IPS DF 6.9 (cell line): ENCODE results near the gene GREB1.

ENCODE experiments used
- DNase-seq: peaks from one replicate; pipeline ENCODE4 v3.0.0-alpha.2; 2013; ENCODE audit warnings: low read depth, low spot score
- H3K27ac ChIP-seq: one replicate; pipeline ENCODE4 v1.5.1; 2013; ENCODE audit warnings: low read length, control low read depth
- H3K27me3 ChIP-seq: 2 replicates; pipeline ENCODE4 v1.6.1; 2013; ENCODE audit warnings: mild to moderate bottlenecking, low read length; ENCODE audit not compliant: control insufficient read depth, insufficient read depth
- H3K36me3 ChIP-seq: 2 replicates; pipeline ENCODE4 v1.6.1; 2013; ENCODE audit warnings: low read length; ENCODE audit not compliant: control insufficient read depth, insufficient read depth
- H3K4me1 ChIP-seq: 2 replicates; pipeline ENCODE4 v1.6.1; 2013; ENCODE audit warnings: low read length; ENCODE audit not compliant: control insufficient read depth, insufficient read depth
- H3K4me3 ChIP-seq: 2 replicates; pipeline ENCODE4 v1.5.1; 2013; ENCODE audit warnings: mild to moderate bottlenecking, low read length
- H3K9me3 ChIP-seq: 2 replicates; pipeline ENCODE4 v1.6.1; 2013; ENCODE audit warnings: low read length, inconsistent platforms; ENCODE audit not compliant: control insufficient read depth, insufficient read depth
- WGBS: extraction: QIAGEN DNeasy Blood & Tissue Kit; methylation state at CpG from one replicate; pipeline ENCODE4 v1.1.7; 2013; ENCODE audit warnings: mixed read lengths, missing lambda C conversion rate; ENCODE audit not compliant: insufficient read length, insufficient coverage; 5-methylcytosine and 5-hydroxymethylcytosine counted together

GREB1 gene

GRCh38 chr2:11533278-11534070 is at the start of gene GREB1:
Gene GREB1 (plus strand): TSS chr2:11534045. CDS start chr2:11556615, 22,570 bp downstream.
- Histone ChIP-seq H3K4me1 (peaks cover 4% of the 10 kb centered on the region), H3K9me3 (no peaks in the 10 kb centered on the region), H3K36me3 (no peaks in the 10 kb centered on the region), H3K27me3 (no peaks in the 10 kb centered on the region), H3K27ac (no peak within 1 kb of the TSS), H3K4me3 (no peak within 1 kb of the TSS)
- WGBS = no CpG with 5 or more reads among the region's 9 CpGs
- no peak for DNase-seq

- Histone ChIP-seq H3K36me3 (no peaks in the 10 kb centered on the region), H3K4me1 (peaks cover 2% of the 10 kb centered on the region; the same call in 1 of the 2 replicates), H3K9me3 (no peaks in the 10 kb centered on the region), H3K27me3 (no peaks in the 10 kb centered on the region), H3K27ac (no peak overlapping the region), H3K4me3 (no peak overlapping the region)
- WGBS = no CpG with 5 or more reads among the region's 3 CpGs
- no peak for DNase-seq
Measured at GRCh38 chr2:11488809-11489208, 45.0 kb upstream of the GREB1 start.

- no CpG with 5 or more reads among the region's 5 CpGs for WGBS
- no peaks in the 10 kb centered on the region for H3K9me3 ChIP-seq
- no peak overlapping the region for H3K4me3 ChIP-seq
- no peak for DNase-seq
- peaks cover 2% of the 10 kb centered on the region; the same call in 1 of the 2 replicates for H3K4me1 ChIP-seq
- no peaks in the 10 kb centered on the region for H3K27me3 ChIP-seq
- H3K36me3 ChIP-seq = no peaks in the 10 kb centered on the region
- H3K27ac ChIP-seq = no peak overlapping the region
Measured at GRCh38 chr2:11490194-11490593, 43.7 kb upstream of the GREB1 start.

GRCh38 chr2:11491348-11491933 is 42.4 kb upstream of the GREB1 start:
- peaks cover 5% of the 10 kb centered on the region for H3K4me1 ChIP-seq
- DNase-seq = no peak

GRCh38 chr2:11492244-11492643 is 41.6 kb upstream of the GREB1 start:
- WGBS = no CpG with 5 or more reads among the region's 3 CpGs
- Histone ChIP-seq H3K27me3 (no peaks in the 10 kb centered on the region), H3K9me3 (no peaks in the 10 kb centered on the region), H3K4me3 (no peak overlapping the region), H3K36me3 (no peaks in the 10 kb centered on the region), H3K27ac (no peak overlapping the region), H3K4me1 (peaks cover 5% of the 10 kb centered on the region)
- no peak for DNase-seq

More at GRCh38 chr2:11491348-11491933, 42.4 kb upstream of the GREB1 start:
- no peak overlapping the region for H3K27ac ChIP-seq
- no CpG with 5 or more reads among the region's 3 CpGs for WGBS
- H3K9me3 ChIP-seq = no peaks in the 10 kb centered on the region
- H3K4me3 ChIP-seq = no peak overlapping the region
- no peaks in the 10 kb centered on the region for H3K36me3 ChIP-seq
- no peaks in the 10 kb centered on the region for H3K27me3 ChIP-seq

GRCh38 chr2:11492720-11493119 is 41.1 kb upstream of the GREB1 start:
- H3K27ac ChIP-seq = no peak overlapping the region
- WGBS = no CpG with 5 or more reads among the region's 1 CpG

GRCh38 chr2:11493282-11493681 is 40.6 kb upstream of the GREB1 start:
- Histone ChIP-seq H3K36me3 (no peaks in the 10 kb centered on the region), H3K27ac (no peak overlapping the region)
- no CpG with 5 or more reads among the region's 6 CpGs for WGBS

More at GRCh38 chr2:11492720-11493119, 41.1 kb upstream of the GREB1 start:
- no peaks in the 10 kb centered on the region for H3K36me3 ChIP-seq
- no peaks in the 10 kb centered on the region for H3K9me3 ChIP-seq
- no peak for DNase-seq
- no peak overlapping the region for H3K4me3 ChIP-seq
- peaks cover 5% of the 10 kb centered on the region for H3K4me1 ChIP-seq
- no peaks in the 10 kb centered on the region for H3K27me3 ChIP-seq

GRCh38 chr2:11494310-11494709 is 39.5 kb upstream of the GREB1 start:
- no peak overlapping the region for H3K27ac ChIP-seq
- no peak for DNase-seq
- H3K9me3 ChIP-seq = no peaks in the 10 kb centered on the region
- H3K4me3 ChIP-seq = no peak overlapping the region
- WGBS = no CpG with 5 or more reads among the region's 2 CpGs
- H3K36me3 ChIP-seq = no peaks in the 10 kb centered on the region
- peaks cover 5% of the 10 kb centered on the region for H3K4me1 ChIP-seq
- H3K27me3 ChIP-seq = no peaks in the 10 kb centered on the region

More at GRCh38 chr2:11493282-11493681, 40.6 kb upstream of the GREB1 start:
- peaks cover 5% of the 10 kb centered on the region for H3K4me1 ChIP-seq
- H3K27me3 ChIP-seq = no peaks in the 10 kb centered on the region
- H3K4me3 ChIP-seq = no peak overlapping the region
- DNase-seq = no peak
- no peaks in the 10 kb centered on the region for H3K9me3 ChIP-seq

- H3K9me3 ChIP-seq = no peaks in the 10 kb centered on the region
- H3K4me3 ChIP-seq = no peak overlapping the region
- no peaks in the 10 kb centered on the region for H3K27me3 ChIP-seq
- DNase-seq = no peak
- H3K4me1 ChIP-seq = peaks cover 5% of the 10 kb centered on the region
- no peaks in the 10 kb centered on the region for H3K36me3 ChIP-seq
- no CpG with 5 or more reads among the region's 30 CpGs for WGBS
- no peak overlapping the region for H3K27ac ChIP-seq
Measured at GRCh38 chr2:11495844-11496681, 37.8 kb upstream of the GREB1 start.

- no peak for DNase-seq
- no CpG with 5 or more reads among the region's 9 CpGs for WGBS
- H3K36me3 ChIP-seq = no peaks in the 10 kb centered on the region
- no peaks in the 10 kb centered on the region for H3K9me3 ChIP-seq
- H3K27ac ChIP-seq = no peak overlapping the region
- no peak overlapping the region for H3K4me3 ChIP-seq
- peaks cover 4% of the 10 kb centered on the region for H3K4me1 ChIP-seq
- H3K27me3 ChIP-seq = no peaks in the 10 kb centered on the region
Measured at GRCh38 chr2:11498543-11499034, 35.3 kb upstream of the GREB1 start.
